ENCODE results near the gene SLC39A5.

The SLC39A5 gene

GRCh38 chr12:56256326-56256960, 26.6 kb downstream of the SLC39A5 start:
- peak overlapping the region; percentile 93 for H3K4me3 Mint-ChIP-seq

GRCh38 chr12:56257071-56257470, 27.2 kb downstream of the SLC39A5 start:
- Mint-ChIP-seq H3K4me1 (peaks cover 34% of the 10 kb centered on the region), H3K9me3 (no peaks in the 10 kb centered on the region), H3K4me3 (peak overlapping the region; percentile 93), H3K27ac (peak overlapping the region; percentile 77), H3K36me3 (ENCODE audit: low read depth) (peaks cover 37% of the 10 kb centered on the region), H3K27me3 (ENCODE audit: low read depth, poor library complexity) (peaks cover 5% of the 10 kb centered on the region)
- DNase-seq, result no peak
- TF ChIP-seq CTCF (IDR thresholded peaks at IDR 0.05), result no peak

More at GRCh38 chr12:56256326-56256960, 26.6 kb downstream of the SLC39A5 start:
- TF ChIP-seq CTCF (IDR thresholded peaks at IDR 0.05), result no peak
- Mint-ChIP-seq H3K27ac (peak overlapping the region; percentile 62), H3K4me1 (peaks cover 34% of the 10 kb centered on the region), H3K36me3 (ENCODE audit: low read depth) (peaks cover 43% of the 10 kb centered on the region), H3K27me3 (ENCODE audit: low read depth, poor library complexity) (peaks cover 5% of the 10 kb centered on the region), H3K9me3 (no peaks in the 10 kb centered on the region)
- peak; percentile 21 for DNase-seq

- H3K4me1 Mint-ChIP-seq, result peaks cover 34% of the 10 kb centered on the region
- peak; percentile 62 for DNase-seq
- peak overlapping the region; percentile 77 for H3K27ac Mint-ChIP-seq
- H3K27me3 Mint-ChIP-seq (ENCODE audit: low read depth, poor library complexity), result peaks cover 5% of the 10 kb centered on the region
- H3K36me3 Mint-ChIP-seq (ENCODE audit: low read depth), result peaks cover 32% of the 10 kb centered on the region
- no peak for TF ChIP-seq CTCF (IDR thresholded peaks at IDR 0.05)
- peak overlapping the region; percentile 93 for H3K4me3 Mint-ChIP-seq
- H3K9me3 Mint-ChIP-seq, result no peaks in the 10 kb centered on the region
Measured at GRCh38 chr12:56257491-56258067, 27.7 kb downstream of the SLC39A5 start.

GRCh38 chr12:56258068-56258819, 28.4 kb downstream of the SLC39A5 start, which contains the start of gene ANKRD52:
TSS of gene ANKRD52 (minus strand) at chr12:56258384. CDS start at chr12:56258269, 115 bp downstream.
- DNase-seq, result peak; percentile 89
- Mint-ChIP-seq H3K27me3 (ENCODE audit: low read depth, poor library complexity) (peaks cover 5% of the 10 kb centered on the region), H3K4me3 (peak within 1 kb of the TSS; percentile 93), H3K36me3 (ENCODE audit: low read depth) (peaks cover 26% of the 10 kb centered on the region), H3K4me1 (peaks cover 34% of the 10 kb centered on the region), H3K27ac (peak within 1 kb of the TSS; percentile 77), H3K9me3 (no peaks in the 10 kb centered on the region)
- TF ChIP-seq CTCF (IDR thresholded peaks at IDR 0.05), result peak; percentile 38

- Mint-ChIP-seq H3K9me3 (no peaks in the 10 kb centered on the region), H3K4me3 (peak overlapping the region; percentile 90), H3K4me1 (peaks cover 34% of the 10 kb centered on the region), H3K27ac (peak overlapping the region; percentile 59), H3K27me3 (ENCODE audit: low read depth, poor library complexity) (peaks cover 5% of the 10 kb centered on the region), H3K36me3 (ENCODE audit: low read depth) (peaks cover 20% of the 10 kb centered on the region)
- no peak for DNase-seq
- TF ChIP-seq CTCF (IDR thresholded peaks at IDR 0.05), result no peak
Measured at GRCh38 chr12:56258820-56259183, 29.0 kb downstream of the SLC39A5 start.

All from nephron progenitor cell (in vitro differentiated cells).